Neuronal stem cell (in vitro differentiated cells): ENCODE measurements around the gene ZNF490.

ENCODE experiments used
- DNase-seq: peaks from one replicate; pipeline ENCODE4 v3.0.0-alpha.2; 2013; ENCODE audit warnings: low spot score
- H2AFZ ChIP-seq: one replicate; pipeline ENCODE4 v1.6.1; 2013; ENCODE audit warnings: mild to moderate bottlenecking, low read length, inconsistent platforms
- H2AK5ac ChIP-seq: 2 replicates; pipeline ENCODE4 v1.6.1; 2013; ENCODE audit warnings: low read depth, mild to moderate bottlenecking, inconsistent platforms, low read length, moderate library complexity, mixed read lengths
- H2BK120ac ChIP-seq: 2 replicates; pipeline ENCODE4 v1.6.1; 2013; ENCODE audit warnings: low read depth, mild to moderate bottlenecking, inconsistent platforms, low read length, moderate library complexity, mixed read lengths
- H2BK12ac ChIP-seq: one replicate; pipeline ENCODE4 v1.6.1; 2013; ENCODE audit warnings: low read length, inconsistent platforms
- H2BK15ac ChIP-seq: 2 replicates; pipeline ENCODE4 v1.6.1; 2013; ENCODE audit warnings: mild to moderate bottlenecking, low read length, inconsistent platforms, mixed read lengths
- H2BK5ac ChIP-seq: one replicate; pipeline ENCODE4 v1.6.1; 2013; ENCODE audit warnings: inconsistent platforms, mild to moderate bottlenecking, low read length, moderate library complexity
- H3K14ac ChIP-seq: one replicate; pipeline ENCODE4 v1.6.1; 2013; ENCODE audit warnings: low read length, inconsistent platforms
- H3K18ac ChIP-seq: 2 replicates; pipeline ENCODE4 v1.6.1; 2013; ENCODE audit warnings: low read length, inconsistent platforms
- H3K23ac ChIP-seq: 2 replicates; pipeline ENCODE4 v1.6.1; 2013; ENCODE audit warnings: low read depth, mild to moderate bottlenecking, mixed read lengths, low read length, inconsistent platforms; ENCODE audit not compliant: poor library complexity
- H3K27ac ChIP-seq: replicated peaks from 3 replicates; pipeline ENCODE4 v1.5.1; 2013; ENCODE audit warnings: low read length, inconsistent platforms
- H3K27me3 ChIP-seq, 3 experiments: 2 replicates each; pipeline ENCODE4 v1.6.1; 2013; ENCODE audit warnings: low read length in 3 of 3, mild to moderate bottlenecking in 2 of 3, inconsistent platforms in 1 of 3, low read depth in 1 of 3, mixed read lengths in 1 of 3, moderate library complexity in 1 of 3; ENCODE audit not compliant: control insufficient read depth in 3 of 3, insufficient read depth in 3 of 3
- H3K36me3 ChIP-seq, 2 donors: replicated peaks in 1 of 2; 2 replicates each; pipeline ENCODE4 v1.6.1; 2013; ENCODE audit warnings: low read length in 2 of 2; ENCODE audit not compliant: control insufficient read depth in 2 of 2, insufficient read depth in 2 of 2
- H3K4ac ChIP-seq: 2 replicates; pipeline ENCODE4 v1.6.1; 2013; ENCODE audit warnings: inconsistent platforms, mild to moderate bottlenecking, low read length, moderate library complexity
- H3K4me1 ChIP-seq, 2 donors: 1 replicate in 1 of 2; 2 replicates in 1 of 2; pipeline ENCODE4 v1.6.1; 2013; ENCODE audit warnings: low read length in 2 of 2, low read depth in 1 of 2; ENCODE audit not compliant: control insufficient read depth in 2 of 2, insufficient read depth in 1 of 2
- H3K4me2 ChIP-seq: one replicate; pipeline ENCODE4 v1.6.1; 2013; ENCODE audit warnings: mild to moderate bottlenecking, low read length, inconsistent platforms; ENCODE audit not compliant: insufficient read depth, poor library complexity, severe bottlenecking
- H3K4me3 ChIP-seq, 2 donors: 2 replicates each; pipeline ENCODE4 v1.5.1; 2013; ENCODE audit warnings: low read length in 2 of 2, mild to moderate bottlenecking in 2 of 2, inconsistent platforms in 1 of 2, moderate library complexity in 1 of 2
- H3K79me1 ChIP-seq: one replicate; pipeline ENCODE4 v1.6.1; 2013; ENCODE audit warnings: low read depth, mild to moderate bottlenecking, inconsistent platforms, low read length, moderate library complexity
- H3K9ac ChIP-seq: one replicate; pipeline ENCODE4 v1.6.1; 2013; ENCODE audit warnings: mild to moderate bottlenecking, low read depth, low read length, inconsistent platforms; ENCODE audit not compliant: poor library complexity
- H3K9me3 ChIP-seq, 2 donors: replicated peaks in 1 of 2; 2 replicates each; pipeline versions ENCODE3 to v1.6.1; 2013; ENCODE audit warnings: low read length in 2 of 2, mild to moderate bottlenecking in 2 of 2, inconsistent platforms in 1 of 2, low read depth in 1 of 2, mixed read lengths in 1 of 2, moderate library complexity in 1 of 2; ENCODE audit not compliant: control insufficient read depth in 2 of 2, insufficient read depth in 1 of 2
- H4K8ac ChIP-seq: one replicate; pipeline ENCODE4 v1.6.1; 2013; ENCODE audit warnings: low read depth, mild to moderate bottlenecking, inconsistent platforms, low read length, moderate library complexity
- H4K91ac ChIP-seq: one replicate; pipeline ENCODE4 v1.6.1; 2013; ENCODE audit warnings: low read length, low read depth, mild to moderate bottlenecking, inconsistent platforms; ENCODE audit not compliant: poor library complexity
- WGBS, 2 donors: extraction: QIAGEN DNeasy Blood & Tissue Kit; methylation state at CpG; one replicate each; pipeline ENCODE4 v1.1.7; 2013; ENCODE audit warnings: missing lambda C conversion rate in 2 of 2, mixed read lengths in 1 of 2; ENCODE audit not compliant: insufficient read length in 2 of 2, insufficient replicate concordance in 1 of 2; ENCODE audit errors: extremely low coverage in 2 of 2; 5-methylcytosine and 5-hydroxymethylcytosine counted together

The ZNF490 gene

DNA sequence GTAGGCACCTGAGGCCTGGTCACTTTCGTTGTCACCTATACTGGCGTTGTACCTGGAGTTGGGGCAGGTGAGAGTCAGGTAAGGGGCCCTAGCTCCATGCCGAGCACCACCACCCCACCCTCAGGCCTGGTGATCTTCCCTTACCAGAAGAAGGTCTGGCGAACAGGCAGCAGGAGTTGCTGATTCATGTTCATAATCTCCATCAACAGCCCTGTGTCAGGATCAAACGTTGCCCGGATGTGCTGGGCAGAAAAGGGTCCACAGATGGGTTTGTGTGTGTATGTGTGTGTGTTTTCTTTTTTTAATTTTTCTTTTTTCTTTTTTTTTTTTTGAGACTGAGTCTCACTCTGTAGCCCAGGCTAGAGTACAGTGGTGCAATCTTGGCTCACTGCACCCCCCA, 41.6 kb upstream of the ZNF490 start:
- H3K9ac ChIP-seq, result peak overlapping the region; percentile 16
- DNase-seq, result no peak
- H3K27me3 ChIP-seq, result no peaks in the 10 kb centered on the region
- H3K18ac ChIP-seq, result no peak overlapping the region
- no peak overlapping the region for H4K8ac ChIP-seq
- no peak overlapping the region for H3K27ac ChIP-seq
- H3K14ac ChIP-seq, result no peak overlapping the region
- H3K4me1 ChIP-seq, result no peaks in the 10 kb centered on the region
- WGBS, 2 donors, result no CpG with 5 or more reads among the region's 6 CpGs
- H2AK5ac ChIP-seq, result no peak overlapping the region
- no peak overlapping the region for H4K91ac ChIP-seq
- no peak overlapping the region for H3K4me3 ChIP-seq
- no peak overlapping the region for H3K4ac ChIP-seq
- H2BK5ac ChIP-seq, result no peak overlapping the region
- peaks cover 12 to 38% of the 10 kb centered on the region in 2 donors for H3K36me3 ChIP-seq
- H2BK15ac ChIP-seq, result no peak overlapping the region
- no peak overlapping the region for H2BK120ac ChIP-seq
- H2BK12ac ChIP-seq, result no peak overlapping the region
- no peak overlapping the region for H3K23ac ChIP-seq
- H3K4me2 ChIP-seq, result no peak overlapping the region
- no peak overlapping the region for H2AFZ ChIP-seq
- H3K9me3 ChIP-seq, result peaks cover 0 to under 1% of the 10 kb centered on the region in 2 donors
- H3K79me1 ChIP-seq, result peaks cover 4% of the 10 kb centered on the region

DNA sequence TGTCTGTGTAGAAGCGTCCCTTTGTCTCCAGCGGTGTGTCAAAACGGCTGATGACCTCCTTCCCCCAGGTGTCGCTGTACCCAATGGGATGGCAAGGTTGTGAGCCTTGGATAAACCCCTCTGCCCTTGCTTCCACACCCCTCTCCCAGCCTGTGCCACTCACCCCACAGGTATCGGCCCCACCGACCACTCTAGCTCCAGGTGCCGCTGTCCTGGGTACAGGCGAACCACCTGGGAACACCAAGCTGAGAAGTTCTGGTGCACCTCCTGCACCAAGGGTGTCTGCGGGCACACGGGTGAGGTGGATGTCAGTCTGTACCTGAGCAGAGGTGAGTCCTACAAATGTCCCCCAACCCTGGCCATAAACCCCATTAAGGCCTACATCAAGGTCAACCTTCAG, 39.3 kb upstream of the ZNF490 start:
- no peak overlapping the region for H4K91ac ChIP-seq
- H3K27ac ChIP-seq, result no peak overlapping the region
- peak overlapping the region; percentile 35 for H2AK5ac ChIP-seq
- H2BK120ac ChIP-seq, result no peak overlapping the region
- no peak overlapping the region for H2BK5ac ChIP-seq
- no peak overlapping the region for H3K4ac ChIP-seq
- no peak overlapping the region for H3K14ac ChIP-seq
- no peak overlapping the region for H2AFZ ChIP-seq
- H3K36me3 ChIP-seq, result peaks cover 4 to 17% of the 10 kb centered on the region in 2 donors
- H3K4me2 ChIP-seq, result no peak overlapping the region
- no peak overlapping the region for H3K9ac ChIP-seq
- no peak overlapping the region for H3K18ac ChIP-seq
- no peak overlapping the region for H3K4me3 ChIP-seq
- peak overlapping the region; percentile 65 for H3K23ac ChIP-seq
- no peak for DNase-seq
- no peaks in the 10 kb centered on the region for H3K79me1 ChIP-seq
- no CpG with 5 or more reads among the region's 10 CpGs for WGBS, 2 donors
- H4K8ac ChIP-seq, result no peak overlapping the region
- H3K27me3 ChIP-seq, result no peaks in the 10 kb centered on the region
- no peaks in the 10 kb centered on the region for H3K4me1 ChIP-seq
- H2BK15ac ChIP-seq, result no peak overlapping the region
- no peaks in the 10 kb centered on the region for H3K9me3 ChIP-seq
- H2BK12ac ChIP-seq, result no peak overlapping the region

DNA sequence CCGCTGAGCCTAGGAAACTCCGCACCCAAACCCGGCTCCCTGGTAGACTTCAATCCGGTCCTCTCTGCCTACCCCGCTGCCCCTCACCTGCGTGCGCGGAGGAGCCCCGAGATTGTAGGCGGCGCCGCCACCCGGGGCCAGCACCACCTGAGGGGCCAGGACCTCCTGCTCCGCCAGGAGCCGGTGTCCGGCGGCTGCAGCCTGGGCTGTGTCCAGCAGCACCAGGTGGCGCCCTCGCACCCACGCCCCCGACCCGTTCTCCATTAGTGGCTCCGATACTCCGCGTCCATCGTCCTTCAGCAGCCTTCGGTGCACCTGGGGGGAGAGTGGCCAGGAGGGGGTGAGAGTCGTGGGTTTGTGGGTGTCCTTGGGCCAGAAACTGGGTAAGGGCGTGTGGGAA, 37.5 kb upstream of the ZNF490 start:
- Histone ChIP-seq H2BK15ac (no peak overlapping the region), H3K27ac (no peak overlapping the region), H3K4me2 (no peak overlapping the region), H3K23ac (no peak overlapping the region), H3K18ac (no peak overlapping the region), H3K14ac (no peak overlapping the region), H2AK5ac (peak overlapping the region; percentile 25), H2BK12ac (no peak overlapping the region), H4K91ac (no peak overlapping the region), H3K4ac (no peak overlapping the region), H2AFZ (no peak overlapping the region), H3K4me3 (peak overlapping the region in 1 of 2 donors; percentile 40), H2BK5ac (no peak overlapping the region), H3K4me1 (no peaks in the 10 kb centered on the region), H3K27me3 (no peaks in the 10 kb centered on the region), H2BK120ac (no peak overlapping the region), H3K9me3 (no peaks in the 10 kb centered on the region), H3K79me1 (no peaks in the 10 kb centered on the region), H3K9ac (no peak overlapping the region), H3K36me3 (peaks cover 3 to 7% of the 10 kb centered on the region in 2 donors), H4K8ac (no peak overlapping the region)
- no peak for DNase-seq
- WGBS, 2 donors, result no CpG with 5 or more reads among the region's 29 CpGs

DNA sequence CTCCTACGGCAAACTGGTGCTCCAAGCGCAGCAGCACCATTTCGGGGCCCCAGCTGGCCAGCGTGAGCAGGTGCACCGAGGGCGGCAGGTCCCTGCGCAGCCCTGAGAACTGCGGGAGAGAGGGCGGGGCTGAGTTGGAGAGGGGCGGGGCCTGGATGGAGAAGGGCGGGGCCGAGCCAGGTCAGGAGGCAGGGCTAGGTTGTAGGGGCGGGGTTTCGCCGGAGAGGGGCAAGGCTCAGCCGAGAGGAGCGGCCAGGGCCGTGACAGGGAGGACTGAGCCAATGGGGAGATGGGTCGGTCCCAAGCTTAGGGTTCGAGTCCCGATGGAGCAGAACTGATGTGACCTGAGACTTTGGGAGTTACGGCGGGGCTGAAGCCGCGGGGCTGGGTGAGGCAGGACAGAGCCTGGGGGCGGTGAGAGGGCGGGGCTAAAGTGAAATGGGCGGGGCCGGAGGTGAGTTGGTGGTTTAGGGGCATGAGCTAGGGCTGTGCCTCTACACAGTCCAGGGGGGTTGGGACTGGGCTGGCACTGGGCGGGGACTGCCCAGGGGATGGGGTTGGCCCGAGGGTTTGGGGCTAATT, 37.0 kb upstream of the ZNF490 start:
- DNase-seq, result no peak
- Histone ChIP-seq H2BK15ac (no peak overlapping the region), H3K9ac (peak overlapping the region; percentile 12), H2BK12ac (no peak overlapping the region), H3K14ac (no peak overlapping the region), H3K4me1 (no peaks in the 10 kb centered on the region), H4K91ac (no peak overlapping the region), H3K4me3 (no peak overlapping the region), H3K4ac (no peak overlapping the region), H3K36me3 (peaks cover 3 to 7% of the 10 kb centered on the region in 2 donors), H3K27ac (no peak overlapping the region), H3K9me3 (no peaks in the 10 kb centered on the region), H2AFZ (no peak overlapping the region), H2AK5ac (peak overlapping the region; percentile 25), H4K8ac (no peak overlapping the region), H2BK5ac (peak overlapping the region; percentile 60), H3K18ac (no peak overlapping the region), H3K27me3 (no peaks in the 10 kb centered on the region), H3K23ac (peak overlapping the region; percentile 6), H2BK120ac (no peak overlapping the region), H3K79me1 (no peaks in the 10 kb centered on the region), H3K4me2 (no peak overlapping the region)
- no CpG with 5 or more reads among the region's 31 CpGs for WGBS, 2 donors
